Naive thymus-derived CD4-positive, alpha-beta T cell (primary cell): ENCODE data around the gene PAQR5. TPM values are rescaled to one million over a fixed set of nuclear protein-coding genes. Genes with fewer than 3 reads are reported as not detected.

Source experiments
- ATAC-seq: fragments of 150-1000 bp; cut with Tn5 transposase; 2 replicates; pipeline ENCODE4 v1.10.0; 2021; ENCODE audit warnings: mild to moderate bottlenecking, moderate library complexity
- CTCF ChIA-PET: fragments of 350-600 bp; sonication (Branson Sonifier 250); formaldehyde crosslinking; loops from one replicate; lab custom pipeline; 2021; ENCODE audit warnings: antibody characterized with exemption; lab: Charles Lee
- POLR2A ChIA-PET: fragments of 350-600 bp; sonication (Branson Sonifier 250); formaldehyde crosslinking; loops from one replicate; lab custom pipeline; 2021; ENCODE audit warnings: antibody characterized with exemption, inconsistent platforms; lab: Charles Lee
- DNase-seq, 9 donors: peaks; one replicate each; pipeline versions ENCODE4 v3.0.0 to v3.0.0-alpha.2; 2020 to 2022; ENCODE audit warnings: mixed read lengths in 1 of 9
- H3K27ac ChIP-seq: one replicate; pipeline ENCODE4 v1.7.0; 2013; ENCODE audit warnings: mild to moderate bottlenecking, low read depth, low read length, moderate library complexity
- H3K27me3 ChIP-seq, 2 donors: one replicate each; pipeline ENCODE4 v1.7.0; 2013; ENCODE audit warnings: low read length in 2 of 2, mild to moderate bottlenecking in 2 of 2, moderate library complexity in 2 of 2; ENCODE audit not compliant: control insufficient read depth in 2 of 2, insufficient read depth in 2 of 2
- H3K36me3 ChIP-seq, 3 experiments: 1 replicate in 2 of 3; 2 replicates in 1 of 3; pipeline ENCODE4 v1.7.0; 2013; ENCODE audit warnings: low read length in 3 of 3, mild to moderate bottlenecking in 3 of 3, moderate library complexity in 1 of 3; ENCODE audit not compliant: insufficient read depth in 3 of 3, control insufficient read depth in 2 of 3
- H3K4me1 ChIP-seq, 2 donors: one replicate each; pipeline ENCODE4 v1.7.0; 2013; ENCODE audit warnings: low read length in 2 of 2, mild to moderate bottlenecking in 2 of 2, moderate library complexity in 1 of 2; ENCODE audit not compliant: control insufficient read depth in 2 of 2, insufficient read depth in 2 of 2
- H3K4me3 ChIP-seq: 2 replicates; pipeline ENCODE4 v1.7.0; 2013; ENCODE audit warnings: mild to moderate bottlenecking, low read length
- H3K9me3 ChIP-seq, 3 experiments: 1 replicate in 2 of 3; 2 replicates in 1 of 3; pipeline ENCODE4 v1.7.0; 2013; ENCODE audit warnings: low read length in 3 of 3; ENCODE audit not compliant: control insufficient read depth in 2 of 3
- H3K27ac Mint-ChIP-seq, 9 donors: one replicate each; pipeline ENCODE4 v1.8.0; 2020 to 2022; ENCODE audit warnings: mixed read lengths in 9 of 9, mild to moderate bottlenecking in 8 of 9, moderate library complexity in 5 of 9, inconsistent platforms in 2 of 9
- H3K27me3 Mint-ChIP-seq, 5 donors: one replicate each; pipeline ENCODE4 v1.8.0; 2021 to 2022; ENCODE audit warnings: mixed read lengths in 5 of 5, mild to moderate bottlenecking in 1 of 5
- H3K36me3 Mint-ChIP-seq, 5 donors: one replicate each; pipeline ENCODE4 v1.8.0; 2020 to 2022; ENCODE audit warnings: mixed read lengths in 5 of 5, mild to moderate bottlenecking in 3 of 5, inconsistent platforms in 1 of 5
- H3K4me1 Mint-ChIP-seq, 7 donors: one replicate each; pipeline ENCODE4 v1.8.0; 2020 to 2022; ENCODE audit warnings: mixed read lengths in 7 of 7, mild to moderate bottlenecking in 3 of 7, inconsistent platforms in 1 of 7
- H3K4me3 Mint-ChIP-seq, 10 donors: one replicate each; pipeline ENCODE4 v1.8.0; 2020 to 2022; ENCODE audit warnings: mild to moderate bottlenecking in 10 of 10, mixed read lengths in 10 of 10, moderate library complexity in 6 of 10, inconsistent platforms in 2 of 10
- H3K9me3 Mint-ChIP-seq, 11 donors: one replicate each; pipeline ENCODE4 v1.8.0; 2020 to 2022; ENCODE audit warnings: mixed read lengths in 11 of 11, mild to moderate bottlenecking in 4 of 11, inconsistent platforms in 1 of 11, moderate library complexity in 1 of 11
- intact Hi-C, 2 donors: fragments of 100-400 bp; cut with micrococcal nuclease; formaldehyde crosslinking; loops; one replicate each; pipeline ENCODE4 v1.15.1; 2023
- polyA plus RNA-seq, 2 donors: library from polyadenylated mRNA; unstranded; fragments of 300-500 nt; fragmentation: Illumina TruSeq; gene quantifications; one replicate each; pipeline ENCODE4 v1.2.3, GENCODE V29; 2021
- total RNA-seq, 6 experiments: library from RNA in 5 of 6; stranded (reverse) in 5 of 6; gene quantifications; 1 replicate in 5 of 6; 2 replicates in 1 of 6; pipeline ENCODE4 v1.2.3 and lab custom pipeline; 2021 to 2026

PAQR5 gene
- total and polyA plus RNA-seq, 7 experiments from 2014 or later: 0.11 TPM; not detected in 6

GRCh38 chr15:69292826-69293420 is 5.8 kb upstream of the PAQR5 start:
- Mint-ChIP-seq H3K36me3 (no peaks in the 10 kb centered on the region), H3K9me3 (peaks cover 0 to 3% (median 0%) of the 10 kb centered on the region in 11 donors), H3K27ac (no peak overlapping the region), H3K4me3 (no peak overlapping the region), H3K27me3 (peaks cover 21 to 27% (median 23%) of the 10 kb centered on the region in 5 donors), H3K4me1 (peaks cover 0 to 2% (median 0%) of the 10 kb centered on the region in 7 donors)
- intact Hi-C loops: no loop called here
- no peak for DNase-seq
- Histone ChIP-seq H3K4me1 (no peaks in the 10 kb centered on the region), H3K27me3 (no peaks in the 10 kb centered on the region), H3K4me3 (no peak overlapping the region), H3K27ac (no peak overlapping the region), H3K9me3 (no peaks in the 10 kb centered on the region), H3K36me3 (no peaks in the 10 kb centered on the region)
- no peak for ATAC-seq
- ChIA-PET CTCF (no interaction called here), POLR2A (no interaction called here)

- POLR2A ChIA-PET: interaction anchor here (0.5 kb wide), 1 partner anchor 27 kb away, joined by 3 read pairs; no protein-coding TSS in a partner anchor
- H3K4me1 ChIP-seq: no peaks in the 10 kb centered on the region
- Mint-ChIP-seq H3K9me3 (peaks cover 0 to 3% (median 0%) of the 10 kb centered on the region in 11 donors), H3K36me3 (no peaks in the 10 kb centered on the region), H3K4me3 (no peak overlapping the region), H3K4me1 (peaks cover 0 to 3% (median 0%) of the 10 kb centered on the region in 7 donors), H3K27ac (no peak overlapping the region), H3K27me3 (peaks cover 26 to 30% (median 27%) of the 10 kb centered on the region in 5 donors)
- no peak overlapping the region for H3K4me3 ChIP-seq
- no peaks in the 10 kb centered on the region for H3K36me3 ChIP-seq
- ATAC-seq (no peak), DNase-seq (no peak)
- H3K27ac ChIP-seq: no peak overlapping the region
- H3K27me3 ChIP-seq: no peaks in the 10 kb centered on the region
- CTCF ChIA-PET: no interaction called here
- intact Hi-C loops: no loop called here
- no peaks in the 10 kb centered on the region for H3K9me3 ChIP-seq
Measured at GRCh38 chr15:69293741-69294615, 4.7 kb upstream of the PAQR5 start.

- ChIA-PET CTCF (no interaction called here), POLR2A (no interaction called here)
- Histone ChIP-seq H3K27ac (no peak overlapping the region), H3K4me1 (no peaks in the 10 kb centered on the region), H3K36me3 (no peaks in the 10 kb centered on the region), H3K9me3 (no peaks in the 10 kb centered on the region), H3K27me3 (peaks cover 0 to 10% of the 10 kb centered on the region in 2 donors), H3K4me3 (no peak overlapping the region)
- Mint-ChIP-seq H3K9me3 (peaks cover 0 to 3% (median 0%) of the 10 kb centered on the region in 11 donors), H3K36me3 (peaks cover 0 to 3% (median 0%) of the 10 kb centered on the region in 5 donors), H3K4me1 (peaks cover 0 to 8% (median 5%) of the 10 kb centered on the region in 7 donors), H3K27ac (no peak overlapping the region), H3K27me3 (peaks cover 39 to 54% (median 46%) of the 10 kb centered on the region in 5 donors), H3K4me3 (no peak overlapping the region)
- intact Hi-C loops: no loop called here
- no peak for ATAC-seq
- no peak for DNase-seq
Measured at GRCh38 chr15:69296606-69297005, 2.1 kb upstream of the PAQR5 start.

GRCh38 chr15:69297642-69298353 is 914 bp upstream of the PAQR5 start:
- peaks cover 0 to 3% (median 0%) of the 10 kb centered on the region in 11 donors for H3K9me3 Mint-ChIP-seq
- Histone ChIP-seq H3K27me3 (peaks cover 0 to 10% of the 10 kb centered on the region in 2 donors), H3K27ac (no peak overlapping the region), H3K36me3 (no peaks in the 10 kb centered on the region), H3K4me3 (no peak overlapping the region), H3K4me1 (no peaks in the 10 kb centered on the region), H3K9me3 (no peaks in the 10 kb centered on the region)
- peaks cover 0 to 4% (median 0%) of the 10 kb centered on the region in 5 donors for H3K36me3 Mint-ChIP-seq
- CTCF ChIA-PET: no interaction called here
- intact Hi-C loops: no loop called here
- POLR2A ChIA-PET: no interaction called here
- H3K27me3 Mint-ChIP-seq: peaks cover 49 to 66% (median 57%) of the 10 kb centered on the region in 5 donors
- DNase-seq (no peak), ATAC-seq (no peak)
- H3K4me1 Mint-ChIP-seq: peaks cover 0 to 10% (median 5%) of the 10 kb centered on the region in 7 donors
- H3K27ac Mint-ChIP-seq: no peak overlapping the region
- H3K4me3 Mint-ChIP-seq: peak overlapping the region in 7 of 10 donors; percentile 18 to 63 (median 35)

- Histone ChIP-seq H3K4me3 (no peak overlapping the region), H3K27me3 (peaks cover 0 to 10% of the 10 kb centered on the region in 2 donors)
- intact Hi-C loops: no loop called here
Measured at GRCh38 chr15:69298354-69298696, 387 bp upstream of the PAQR5 start.

GRCh38 chr15:69299451-69299886 is 757 bp downstream of the PAQR5 start:
- Mint-ChIP-seq H3K4me1 (peaks cover 0 to 10% (median 3%) of the 10 kb centered on the region in 7 donors), H3K9me3 (peaks cover 0 to 3% (median 0%) of the 10 kb centered on the region in 11 donors), H3K27me3 (peaks cover 51 to 76% (median 67%) of the 10 kb centered on the region in 5 donors), H3K27ac (no peak overlapping the region), H3K36me3 (peaks cover 0 to 4% (median 0%) of the 10 kb centered on the region in 5 donors), H3K4me3 (peak overlapping the region in 5 of 10 donors; percentile 1 to 63 (median 45))
- ChIA-PET POLR2A (no interaction called here), CTCF (no interaction called here)
- Histone ChIP-seq H3K27me3 (peaks cover 0 to 10% of the 10 kb centered on the region in 2 donors), H3K36me3 (no peaks in the 10 kb centered on the region), H3K4me3 (no peak overlapping the region), H3K4me1 (no peaks in the 10 kb centered on the region), H3K27ac (no peak overlapping the region), H3K9me3 (no peaks in the 10 kb centered on the region)
- no peak for DNase-seq
- ATAC-seq: peak; percentile 10
- intact Hi-C loops: no loop called here

More at GRCh38 chr15:69298354-69298696, 387 bp upstream of the PAQR5 start:
- POLR2A ChIA-PET: no interaction called here
- Mint-ChIP-seq H3K36me3 (peaks cover 0 to 4% (median 0%) of the 10 kb centered on the region in 5 donors), H3K27me3 (peaks cover 51 to 70% (median 60%) of the 10 kb centered on the region in 5 donors), H3K4me1 (peaks cover 0 to 10% (median 3%) of the 10 kb centered on the region in 7 donors), H3K27ac (no peak overlapping the region), H3K4me3 (peak overlapping the region in 7 of 10 donors; percentile 28 to 71 (median 63)), H3K9me3 (peaks cover 0 to 3% (median 0%) of the 10 kb centered on the region in 11 donors)
- ATAC-seq: no peak
- Histone ChIP-seq H3K27ac (no peak overlapping the region), H3K4me1 (no peaks in the 10 kb centered on the region), H3K36me3 (no peaks in the 10 kb centered on the region), H3K9me3 (no peaks in the 10 kb centered on the region)
- DNase-seq: no peak
- CTCF ChIA-PET: no interaction called here
